CD14-positive monocyte (primary cell): ENCODE results near the gene CHST12. TPM values are rescaled to one million over a fixed set of nuclear protein-coding genes. Genes with fewer than 3 reads are reported as not detected.

ENCODE experiments used
- DNase-seq, 3 donors: peaks; one replicate each; pipeline ENCODE4 v3.0.0-alpha.2; 2011 to 2022
- H2AFZ ChIP-seq: 2 replicates; pipeline ENCODE4 v1.6.0; 2012; ENCODE audit warnings: mild to moderate bottlenecking, low read depth, low read length, inconsistent platforms; ENCODE audit not compliant: insufficient read depth, poor library complexity, severe bottlenecking
- H3K27ac ChIP-seq, 2 donors: 1 replicate in 1 of 2; 2 replicates in 1 of 2; pipeline ENCODE4 v1.5.1; 2012 to 2013; ENCODE audit warnings: low read length in 2 of 2, control low read depth in 1 of 2, inconsistent platforms in 1 of 2, low read depth in 1 of 2, mild to moderate bottlenecking in 1 of 2
- H3K27me3 ChIP-seq, 2 donors: one replicate each; pipeline versions ENCODE4 v1.6.0 to v1.6.1; 2011 to 2013; ENCODE audit warnings: low read length in 2 of 2; ENCODE audit not compliant: control insufficient read depth in 2 of 2, insufficient read depth in 2 of 2
- H3K36me3 ChIP-seq, 2 donors: replicated peaks in 1 of 2; 1 replicate in 1 of 2; 2 replicates in 1 of 2; pipeline versions ENCODE4 v1.5.1 to v1.6.1; 2012 to 2013; ENCODE audit warnings: low read length in 2 of 2, control low read depth in 1 of 2, inconsistent platforms in 1 of 2, mild to moderate bottlenecking in 1 of 2; ENCODE audit not compliant: insufficient read depth in 2 of 2, control insufficient read depth in 1 of 2
- H3K4me1 ChIP-seq, 2 donors: 1 replicate in 1 of 2; 2 replicates in 1 of 2; pipeline versions ENCODE4 v1.5.1 to v1.6.1; 2012 to 2013; ENCODE audit warnings: low read length in 2 of 2, control low read depth in 1 of 2, inconsistent platforms in 1 of 2, mild to moderate bottlenecking in 1 of 2, moderate library complexity in 1 of 2; ENCODE audit not compliant: insufficient read depth in 2 of 2, control insufficient read depth in 1 of 2
- H3K4me2 ChIP-seq: replicated peaks from 2 replicates; pipeline ENCODE3; 2012; ENCODE audit warnings: low read length, moderate library complexity, mild to moderate bottlenecking; ENCODE audit not compliant: poor library complexity, severe bottlenecking; ENCODE audit errors: extremely low read depth
- H3K4me3 ChIP-seq, 3 experiments: fragments of 200-600 bp in 1 of 3; sonication (generic) in 1 of 3; replicated peaks in 1 of 3; 1 replicate in 2 of 3; 2 replicates in 1 of 3; pipeline ENCODE4 v1.5.1; 2011 to 2013; ENCODE audit warnings: low read length in 3 of 3, mild to moderate bottlenecking in 3 of 3, control low read depth in 2 of 3, low read depth in 2 of 3, inconsistent platforms in 1 of 3, moderate library complexity in 1 of 3
- H3K79me2 ChIP-seq: 2 replicates; pipeline ENCODE4 v1.6.0; 2012; ENCODE audit warnings: mild to moderate bottlenecking, control low read depth, inconsistent platforms, low read length, moderate library complexity; ENCODE audit not compliant: insufficient read depth
- H3K9ac ChIP-seq: 2 replicates; pipeline ENCODE4 v1.6.0; 2017; ENCODE audit warnings: low read length, mild to moderate bottlenecking; ENCODE audit not compliant: insufficient read depth, poor library complexity, severe bottlenecking
- H3K9me3 ChIP-seq, 2 donors: replicated peaks in 1 of 2; 1 replicate in 1 of 2; 2 replicates in 1 of 2; pipeline versions ENCODE4 v1.5.1 to v1.6.1; 2012 to 2013; ENCODE audit warnings: low read length in 2 of 2, control low read depth in 1 of 2; ENCODE audit not compliant: control insufficient read depth in 1 of 2, insufficient read depth in 1 of 2
- H4K20me1 ChIP-seq: 2 replicates; pipeline ENCODE4 v1.6.0; 2012; ENCODE audit warnings: mild to moderate bottlenecking, low read length, control low read depth, moderate library complexity; ENCODE audit not compliant: insufficient read depth
- H3K27ac Mint-ChIP-seq, 7 donors: one replicate each; pipeline ENCODE4 v1.8.0; 2020; ENCODE audit warnings: mild to moderate bottlenecking in 7 of 7, mixed read lengths in 7 of 7, moderate library complexity in 6 of 7, inconsistent platforms in 2 of 7
- H3K27me3 Mint-ChIP-seq, 3 donors: one replicate each; pipeline ENCODE4 v1.8.0; 2021 to 2022; ENCODE audit warnings: low read depth in 3 of 3, mild to moderate bottlenecking in 3 of 3, mixed read lengths in 3 of 3, moderate library complexity in 3 of 3, inconsistent platforms in 1 of 3
- H3K36me3 Mint-ChIP-seq, 2 donors: one replicate each; pipeline ENCODE4 v1.8.0; 2020; ENCODE audit warnings: mixed read lengths in 2 of 2, inconsistent platforms in 1 of 2, mild to moderate bottlenecking in 1 of 2
- H3K4me1 Mint-ChIP-seq: one replicate; pipeline ENCODE4 v1.8.0; 2020; ENCODE audit warnings: mild to moderate bottlenecking, mixed read lengths
- H3K4me3 Mint-ChIP-seq, 2 donors: one replicate each; pipeline ENCODE4 v1.8.0; 2020; ENCODE audit warnings: mild to moderate bottlenecking in 2 of 2, mixed read lengths in 2 of 2, moderate library complexity in 1 of 2
- H3K9me3 Mint-ChIP-seq, 7 donors: one replicate each; pipeline ENCODE4 v1.8.0; 2020 to 2022; ENCODE audit warnings: mixed read lengths in 7 of 7, mild to moderate bottlenecking in 6 of 7, moderate library complexity in 6 of 7, inconsistent platforms in 2 of 7
- CTCF ChIP-seq: fragments of 200-600 bp; IDR thresholded peaks from one replicate; pipeline ENCODE4 v1.8.0; 2022; ENCODE audit warnings: antibody characterized with exemption, mild to moderate bottlenecking
- WGBS: methylation state at CpG from one replicate; pipeline ENCODE4 v1.1.5; 2013; ENCODE audit warnings: missing lambda C conversion rate; ENCODE audit not compliant: insufficient coverage; 5-methylcytosine and 5-hydroxymethylcytosine counted together
- intact Hi-C, 2 donors: fragments of 100-400 bp; cut with micrococcal nuclease; formaldehyde crosslinking; loops; one replicate each; pipeline versions ENCODE4 v1.15.0 to v1.15.1; 2023
- polyA plus RNA-seq, 3 donors: library from polyadenylated mRNA; depleted of rRNA in 1 of 3; unstranded in 2 of 3; stranded (reverse) in 1 of 3; fragments of 300-500 nt in 2 of 3; fragments of >200 nt in 1 of 3; fragmentation: Illumina TruSeq in 2 of 3; gene quantifications; 1 replicate in 2 of 3; 2 replicates in 1 of 3; pipeline ENCODE4 v1.2.3, GENCODE V29; 2012 to 2021

CHST12 gene
- polyA plus RNA-seq, 3 donors = 5.8 to 10.6 (median 7.5) TPM

GRCh38 chr7:2374401-2374800 lies 29.0 kb upstream of the CHST12 start:
- H3K27me3 ChIP-seq = no peaks in the 10 kb centered on the region
- intact Hi-C loops = no loop called here
- no peak overlapping the region for H3K27ac ChIP-seq
- no peaks in the 10 kb centered on the region for H3K4me1 ChIP-seq
- no peak for DNase-seq
- WGBS = 98% methylated on average over 17 of the region's 18 CpGs
- no peak overlapping the region for H3K9ac ChIP-seq
- peaks cover 61% of the 10 kb centered on the region for H4K20me1 ChIP-seq
- H3K4me3 ChIP-seq = no peak overlapping the region
- H3K9me3 ChIP-seq = no peaks in the 10 kb centered on the region
- no peak overlapping the region for H3K27ac Mint-ChIP-seq
- H2AFZ ChIP-seq = no peak overlapping the region
- peaks cover 91 to 97% of the 10 kb centered on the region in 2 donors for H3K36me3 ChIP-seq
- H3K4me2 ChIP-seq = no peak overlapping the region
- H3K4me1 Mint-ChIP-seq = no peaks in the 10 kb centered on the region
- peaks cover 83 to 99% of the 10 kb centered on the region in 2 donors for H3K36me3 Mint-ChIP-seq
- no peak overlapping the region for H3K4me3 Mint-ChIP-seq
- TF ChIP-seq CTCF = no peak
- peaks cover 0 to 8% (median 0%) of the 10 kb centered on the region in 7 donors for H3K9me3 Mint-ChIP-seq
- peaks cover 0 to 6% (median 0%) of the 10 kb centered on the region in 3 donors for H3K27me3 Mint-ChIP-seq
- peaks cover 33% of the 10 kb centered on the region for H3K79me2 ChIP-seq

- intact Hi-C loops = no loop called here
- Mint-ChIP-seq H3K27me3 (peaks cover 0 to 6% (median 0%) of the 10 kb centered on the region in 3 donors), H3K27ac (peak overlapping the region in 1 of 7 donors; percentile 39), H3K36me3 (peaks cover 88 to 99% of the 10 kb centered on the region in 2 donors), H3K4me3 (no peak overlapping the region), H3K4me1 (no peaks in the 10 kb centered on the region), H3K9me3 (peaks cover 0 to 8% (median 0%) of the 10 kb centered on the region in 7 donors)
- Histone ChIP-seq H3K27ac (no peak overlapping the region), H2AFZ (no peak overlapping the region), H3K4me3 (no peak overlapping the region), H3K36me3 (peaks cover 92 to 97% of the 10 kb centered on the region in 2 donors), H3K9ac (no peak overlapping the region), H3K4me2 (no peak overlapping the region), H3K4me1 (no peaks in the 10 kb centered on the region), H3K79me2 (peaks cover 33% of the 10 kb centered on the region), H4K20me1 (peaks cover 65% of the 10 kb centered on the region), H3K9me3 (no peaks in the 10 kb centered on the region), H3K27me3 (no peaks in the 10 kb centered on the region)
- no peak for DNase-seq
- TF ChIP-seq CTCF = no peak
- 92% methylated on average over 23 of the region's 26 CpGs for WGBS
Measured at GRCh38 chr7:2374830-2375728, 28.3 kb upstream of the CHST12 start.
